HG02642 (cell line): ENCODE data around the gene KLHL14.
"Not testable (repeated sequence)": the region's sequence is repeated elsewhere in the genome, so short reads cannot be mapped to it uniquely, and the experiment has no call there.

ENCODE experiments used
- ATAC-seq: cut with Tn5 transposase; IDR thresholded peaks from one replicate; pipeline ENCODE4 v1.9.1; 2021; ENCODE audit warnings: mild to moderate bottlenecking; ENCODE audit not compliant: unreplicated experiment, poor library complexity

The KLHL14 gene

GRCh38 chr18:32772581-32773381 lies at the start of gene KLHL14:
KLHL14 (minus strand) TSS chr18:32773023; CDS start chr18:32770591, 2,432 bp downstream.
- ATAC-seq, result no peak

- no peak for ATAC-seq
Observed at GRCh38 chr18:32822197-32822596, 49.4 kb upstream of the KLHL14 start.

GRCh38 chr18:32815881-32816280 lies 43.1 kb upstream of the KLHL14 start:
- ATAC-seq, result no peak

GRCh38 chr18:32812342-32812741 lies 39.5 kb upstream of the KLHL14 start:
- ATAC-seq, result no peak

- ATAC-seq, result no peak
Observed at GRCh38 chr18:32810314-32810713, 37.5 kb upstream of the KLHL14 start.

GRCh38 chr18:32805354-32805753 lies 32.5 kb upstream of the KLHL14 start:
- no peak for ATAC-seq

GRCh38 chr18:32804134-32804888 lies 31.5 kb upstream of the KLHL14 start:
- ATAC-seq, result no peak

- peak; percentile 92 for ATAC-seq
Observed at GRCh38 chr18:32803568-32803967, 30.7 kb upstream of the KLHL14 start.

GRCh38 chr18:32802591-32803451 lies 30.0 kb upstream of the KLHL14 start:
- ATAC-seq, result peak; percentile 60

GRCh38 chr18:32801228-32801627 lies 28.4 kb upstream of the KLHL14 start:
- no peak for ATAC-seq

GRCh38 chr18:32798209-32798960 lies 25.6 kb upstream of the KLHL14 start:
- no peak for ATAC-seq

- ATAC-seq, result not testable (repeated sequence)
Observed at GRCh38 chr18:32794667-32795066, 21.8 kb upstream of the KLHL14 start.

GRCh38 chr18:32779010-32779409 lies 6.2 kb upstream of the KLHL14 start:
- ATAC-seq, result no peak

- no peak for ATAC-seq
Observed at GRCh38 chr18:32777049-32777448, 4.2 kb upstream of the KLHL14 start.

- no peak for ATAC-seq
Observed at GRCh38 chr18:32776561-32776960, 3.7 kb upstream of the KLHL14 start.

- ATAC-seq, result no peak
Observed at GRCh38 chr18:32775628-32776027, 2.8 kb upstream of the KLHL14 start.

GRCh38 chr18:32773382-32773712 lies 524 bp upstream of the KLHL14 start:
- no peak for ATAC-seq

GRCh38 chr18:32771871-32772580 lies 797 bp downstream of the KLHL14 start:
- no peak for ATAC-seq

GRCh38 chr18:32771169-32771751 lies 1.6 kb downstream of the KLHL14 start:
- no peak for ATAC-seq
